SK-N-SH (cell line): ENCODE data around the gene NPC1. TPM values are rescaled to one million over a fixed set of nuclear protein-coding genes. Genes with fewer than 3 reads are reported as not detected.

ENCODE experiments used
- CTCF ChIA-PET: fragments of 300-600, 350-600 bp; formaldehyde crosslinking; extraction: SDS; loops from one replicate; lab custom pipeline; 2021; lab: Yijun Ruan, JAX
- POLR2A ChIA-PET: fragments of 350-600 bp; sonication (Branson Sonifier 250); formaldehyde crosslinking; extraction: SDS; loops from one replicate; lab custom pipeline; 2020; ENCODE audit warnings: antibody characterized with exemption, inconsistent platforms; lab: Yijun Ruan, JAX
- DNase-seq: peaks from one replicate; pipeline ENCODE4 v3.0.0; 2012
- H2AFZ ChIP-seq: fragments of 200-600 bp; sonication (generic); 2 replicates; pipeline ENCODE4 v1.8.1; 2016; ENCODE audit warnings: antibody characterized with exemption, mild to moderate bottlenecking, low read depth
- H3F3A ChIP-seq: fragments of 200-600 bp; sonication (generic); replicated peaks from 2 replicates; pipeline ENCODE3; 2016; ENCODE audit warnings: antibody characterized with exemption, mild to moderate bottlenecking; ENCODE audit not compliant: insufficient read depth
- H3K27ac ChIP-seq, 2 experiments: fragments of 200-500 bp in 1 of 2; fragments of 200-600 bp in 1 of 2; sonication (Bioruptor generic) in 1 of 2; sonication (generic), shearing (Covaris generic) in 1 of 2; 2 replicates each; pipeline versions ENCODE4 v1.5.1 to v1.6.1; 2014 to 2016; ENCODE audit warnings: low read depth in 2 of 2, inconsistent platforms in 1 of 2, low read length in 1 of 2, mild to moderate bottlenecking in 1 of 2, mixed read lengths in 1 of 2
- H3K27me3 ChIP-seq: fragments of 200-600 bp; sonication (generic), shearing (Covaris generic); 2 replicates; pipeline ENCODE4 v1.6.1; 2016; ENCODE audit warnings: mixed run types; ENCODE audit not compliant: insufficient read depth
- H3K36me3 ChIP-seq, 2 experiments: fragments of 200-500 bp in 1 of 2; fragments of 200-600 bp in 1 of 2; sonication (Bioruptor generic) in 1 of 2; sonication (generic) in 1 of 2; replicated peaks in 1 of 2; 2 replicates each; pipeline versions ENCODE3 to v1.5.1; 2014 to 2016; ENCODE audit warnings: low read length in 1 of 2, mild to moderate bottlenecking in 1 of 2; ENCODE audit not compliant: insufficient read depth in 2 of 2, control insufficient read depth in 1 of 2
- H3K4me1 ChIP-seq, 2 experiments: fragments of 200-500 bp in 1 of 2; fragments of 200-600 bp in 1 of 2; sonication (Bioruptor generic) in 1 of 2; sonication (generic), shearing (Covaris generic) in 1 of 2; 2 replicates each; pipeline versions ENCODE4 v1.5.1 to v1.6.1; 2014 to 2016; ENCODE audit warnings: low read depth in 1 of 2, low read length in 1 of 2, mixed run types in 1 of 2; ENCODE audit not compliant: insufficient read depth in 2 of 2, control insufficient read depth in 1 of 2
- H3K4me2 ChIP-seq: fragments of 200-600 bp; sonication (generic), shearing (Covaris generic); 2 replicates; pipeline ENCODE4 v1.6.1; 2017; ENCODE audit warnings: mixed run types
- H3K4me3 ChIP-seq, 2 experiments: fragments of 200-500 bp in 1 of 2; fragments of 200-600 bp in 1 of 2; sonication (Bioruptor generic) in 1 of 2; sonication (generic), shearing (Covaris generic) in 1 of 2; 2 replicates each; pipeline versions ENCODE4 v1.5.1 to v1.8.1; 2014 to 2016; ENCODE audit warnings: low read depth in 2 of 2, inconsistent platforms in 1 of 2, low read length in 1 of 2, mild to moderate bottlenecking in 1 of 2, mixed read lengths in 1 of 2, moderate library complexity in 1 of 2
- H3K79me2 ChIP-seq: fragments of 200-600 bp; sonication (generic); 2 replicates; pipeline ENCODE4 v1.8.1; 2017; ENCODE audit warnings: mild to moderate bottlenecking; ENCODE audit not compliant: insufficient read depth
- H3K9ac ChIP-seq: fragments of 200-600 bp; sonication (generic); 2 replicates; pipeline ENCODE4 v1.6.1; 2017; ENCODE audit warnings: mixed run types
- H3K9me2 ChIP-seq: fragments of 200-600 bp; sonication (generic); 2 replicates; pipeline ENCODE4 v1.6.1; 2017; ENCODE audit warnings: mixed run types
- H3K9me3 ChIP-seq: fragments of 200-600 bp; sonication (generic); 2 replicates; pipeline ENCODE4 v1.6.1; 2017; ENCODE audit warnings: mixed run types, mild to moderate bottlenecking, moderate library complexity
- H4K20me1 ChIP-seq: fragments of 200-600 bp; sonication (generic); 2 replicates; pipeline ENCODE4 v1.6.1; 2017; ENCODE audit warnings: mild to moderate bottlenecking, mixed run types; ENCODE audit not compliant: insufficient read depth
- CHD2 ChIP-seq: fragments of 150-350 bp; IDR thresholded peaks from 2 replicates; pipeline ENCODE4 v1.6.1; 2018; ENCODE audit warnings: low read length; ENCODE audit not compliant: partially characterized antibody
- ELF1 ChIP-seq: IDR thresholded peaks from 2 replicates; pipeline ENCODE4 v1.4.0; 2012
- EP300 ChIP-seq, 2 experiments: IDR thresholded peaks; 2 replicates each; pipeline versions ENCODE4 v1.4.0 to v1.6.1; 2012; ENCODE audit warnings: borderline replicate concordance in 1 of 2, low read depth in 1 of 2, low read length in 1 of 2
- FOSL2 ChIP-seq: IDR thresholded peaks from 2 replicates; pipeline ENCODE4 v1.4.0; 2012; ENCODE audit warnings: low read depth, mild to moderate bottlenecking, moderate library complexity, borderline replicate concordance
- FOXJ3 ChIP-seq: sonication (generic); formaldehyde crosslinking; IDR thresholded peaks from 2 replicates; pipeline ENCODE4 v1.5.1; 2020; ENCODE audit warnings: mild to moderate bottlenecking, missing genetic modification reagents
- GABPA ChIP-seq: IDR thresholded peaks from 2 replicates; pipeline ENCODE4 v1.4.0; 2012; ENCODE audit warnings: low read depth, mild to moderate bottlenecking
- GATA2 ChIP-seq: sonication (generic); formaldehyde crosslinking; IDR thresholded peaks from 2 replicates; pipeline ENCODE4 v1.5.0; 2020; ENCODE audit warnings: mild to moderate bottlenecking, missing genetic modification reagents
- IRF3 ChIP-seq: fragments of 150-350 bp; IDR thresholded peaks from 2 replicates; pipeline ENCODE4 v1.6.1; 2016; ENCODE audit warnings: mild to moderate bottlenecking, low read depth, low read length
- JUND ChIP-seq: IDR thresholded peaks from 2 replicates; pipeline ENCODE4 v1.4.0; 2012
- NRF1 ChIP-seq: IDR thresholded peaks from 2 replicates; pipeline ENCODE4 v1.6.1; 2012; ENCODE audit warnings: low read depth, mild to moderate bottlenecking, low read length
- POLR2AphosphoS5 ChIP-seq: IDR thresholded peaks from 2 replicates; pipeline ENCODE4 v1.6.1; 2012; ENCODE audit warnings: low read depth, low read length
- RCOR1 ChIP-seq: fragments of 150-350 bp; IDR thresholded peaks from 2 replicates; pipeline ENCODE4 v1.6.1; 2017; ENCODE audit warnings: antibody characterized with exemption, low read length
- SIN3A ChIP-seq: IDR thresholded peaks from 2 replicates; pipeline ENCODE4 v1.6.1; 2012; ENCODE audit warnings: low read depth, mild to moderate bottlenecking, low read length, moderate library complexity, borderline replicate concordance
- TAF1 ChIP-seq: IDR thresholded peaks from 2 replicates; pipeline ENCODE4 v1.6.1; 2012; ENCODE audit warnings: low read depth, mild to moderate bottlenecking, low read length, moderate library complexity, borderline replicate concordance
- USF2 ChIP-seq: fragments of 150-350 bp; IDR thresholded peaks from 2 replicates; pipeline ENCODE4 v1.6.1; 2017; ENCODE audit warnings: antibody characterized with exemption, low read length, low read depth, borderline replicate concordance
- WGBS: methylation state at CpG from one replicate; pipeline ENCODE4 v1.1.6; 2017; ENCODE audit warnings: low lambda C conversion rate; 5-methylcytosine and 5-hydroxymethylcytosine counted together
- polyA plus RNA-seq, 3 experiments: library from polyadenylated mRNA; depleted of rRNA; stranded (reverse); fragments of >200 nt; gene quantifications; 2 replicates each; pipeline ENCODE4 v1.2.3, GENCODE V29; 2012
- TF ChIP-seq, protein P1 (sequence below): fragments of 200-600 bp; sonication (generic); IDR thresholded peaks from 2 replicates; pipeline ENCODE4 v1.6.1; 2017; ENCODE audit warnings: antibody characterized with exemption, mild to moderate bottlenecking, moderate library complexity
- TF ChIP-seq, protein P2 (sequence below): IDR thresholded peaks from 2 replicates; pipeline ENCODE4 v1.6.1; 2012; ENCODE audit warnings: mild to moderate bottlenecking, low read depth, low read length, moderate library complexity

Gene NPC1
- polyA plus RNA-seq, 1 of the 3 experiments (the other 2 are of a cell fraction) = 23.9 TPM

- TF ChIP-seq, protein P1, sequence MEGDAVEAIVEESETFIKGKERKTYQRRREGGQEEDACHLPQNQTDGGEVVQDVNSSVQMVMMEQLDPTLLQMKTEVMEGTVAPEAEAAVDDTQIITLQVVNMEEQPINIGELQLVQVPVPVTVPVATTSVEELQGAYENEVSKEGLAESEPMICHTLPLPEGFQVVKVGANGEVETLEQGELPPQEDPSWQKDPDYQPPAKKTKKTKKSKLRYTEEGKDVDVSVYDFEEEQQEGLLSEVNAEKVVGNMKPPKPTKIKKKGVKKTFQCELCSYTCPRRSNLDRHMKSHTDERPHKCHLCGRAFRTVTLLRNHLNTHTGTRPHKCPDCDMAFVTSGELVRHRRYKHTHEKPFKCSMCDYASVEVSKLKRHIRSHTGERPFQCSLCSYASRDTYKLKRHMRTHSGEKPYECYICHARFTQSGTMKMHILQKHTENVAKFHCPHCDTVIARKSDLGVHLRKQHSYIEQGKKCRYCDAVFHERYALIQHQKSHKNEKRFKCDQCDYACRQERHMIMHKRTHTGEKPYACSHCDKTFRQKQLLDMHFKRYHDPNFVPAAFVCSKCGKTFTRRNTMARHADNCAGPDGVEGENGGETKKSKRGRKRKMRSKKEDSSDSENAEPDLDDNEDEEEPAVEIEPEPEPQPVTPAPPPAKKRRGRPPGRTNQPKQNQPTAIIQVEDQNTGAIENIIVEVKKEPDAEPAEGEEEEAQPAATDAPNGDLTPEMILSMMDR = peak; percentile 28; the same call in 1 of the 2 replicates
- 0 out of 4 replicates have a peak, but pooled peaks of 1 of the 2 experiments have one; percentile 24 for TF ChIP-seq EP300 (IDR thresholded peaks at IDR 0.05; ENCODE audit: borderline replicate concordance in 1 of 2, low read depth in 1 of 2, low read length in 1 of 2)
- peak; percentile 73; the same call in 1 of the 2 replicates for TF ChIP-seq SIN3A
- TF ChIP-seq ELF1 = peak; percentile 87
- TF ChIP-seq TAF1 = peak; percentile 61; the same call in 1 of the 2 replicates
- TF ChIP-seq POLR2AphosphoS5 = peak; percentile 92
- no peak for TF ChIP-seq JUND
Observed at GRCh38 chr18:23503038-23503962, 83.0 kb downstream of the NPC1 start, which contains the start of gene RMC1 (continued).

GRCh38 chr18:23502516-23503037 lies 83.7 kb downstream of the NPC1 start:
- H3K36me3 ChIP-seq = peaks cover 0 to 9% of the 10 kb centered on the region in 2 experiments
- H3K9ac ChIP-seq = peak overlapping the region; percentile 77
- no peaks in the 10 kb centered on the region for H3K27me3 ChIP-seq
- TF ChIP-seq GABPA (no peak), FOSL2 (no peak), GATA2 (CRISPR knock-in tag) (no peak), EP300 (IDR thresholded peaks at IDR 0.05; ENCODE audit: borderline replicate concordance in 1 of 2, low read depth in 1 of 2, low read length in 1 of 2) (no peak), JUND (no peak), RCOR1 (no peak), CHD2 (no peak), FOXJ3 (no peak), ELF1 (no peak), USF2 (no peak), NRF1 (no peak), IRF3 (no peak)
- TF ChIP-seq, protein P2, sequence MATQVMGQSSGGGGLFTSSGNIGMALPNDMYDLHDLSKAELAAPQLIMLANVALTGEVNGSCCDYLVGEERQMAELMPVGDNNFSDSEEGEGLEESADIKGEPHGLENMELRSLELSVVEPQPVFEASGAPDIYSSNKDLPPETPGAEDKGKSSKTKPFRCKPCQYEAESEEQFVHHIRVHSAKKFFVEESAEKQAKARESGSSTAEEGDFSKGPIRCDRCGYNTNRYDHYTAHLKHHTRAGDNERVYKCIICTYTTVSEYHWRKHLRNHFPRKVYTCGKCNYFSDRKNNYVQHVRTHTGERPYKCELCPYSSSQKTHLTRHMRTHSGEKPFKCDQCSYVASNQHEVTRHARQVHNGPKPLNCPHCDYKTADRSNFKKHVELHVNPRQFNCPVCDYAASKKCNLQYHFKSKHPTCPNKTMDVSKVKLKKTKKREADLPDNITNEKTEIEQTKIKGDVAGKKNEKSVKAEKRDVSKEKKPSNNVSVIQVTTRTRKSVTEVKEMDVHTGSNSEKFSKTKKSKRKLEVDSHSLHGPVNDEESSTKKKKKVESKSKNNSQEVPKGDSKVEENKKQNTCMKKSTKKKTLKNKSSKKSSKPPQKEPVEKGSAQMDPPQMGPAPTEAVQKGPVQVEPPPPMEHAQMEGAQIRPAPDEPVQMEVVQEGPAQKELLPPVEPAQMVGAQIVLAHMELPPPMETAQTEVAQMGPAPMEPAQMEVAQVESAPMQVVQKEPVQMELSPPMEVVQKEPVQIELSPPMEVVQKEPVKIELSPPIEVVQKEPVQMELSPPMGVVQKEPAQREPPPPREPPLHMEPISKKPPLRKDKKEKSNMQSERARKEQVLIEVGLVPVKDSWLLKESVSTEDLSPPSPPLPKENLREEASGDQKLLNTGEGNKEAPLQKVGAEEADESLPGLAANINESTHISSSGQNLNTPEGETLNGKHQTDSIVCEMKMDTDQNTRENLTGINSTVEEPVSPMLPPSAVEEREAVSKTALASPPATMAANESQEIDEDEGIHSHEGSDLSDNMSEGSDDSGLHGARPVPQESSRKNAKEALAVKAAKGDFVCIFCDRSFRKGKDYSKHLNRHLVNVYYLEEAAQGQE = no peak
- ChIA-PET POLR2A (no interaction called here), CTCF (interaction anchor here (0.7 to 1.8 kb wide), 3 partner anchors 13 to 416 kb away, joined by 3 to 6 read pairs (median 4); no protein-coding TSS in a partner anchor)
- H4K20me1 ChIP-seq = 0 out of 2 replicates have a peak, but pooled peaks cover 8% of the 10 kb centered on the region
- H3K79me2 ChIP-seq = peaks cover 35% of the 10 kb centered on the region
- peak; percentile 34 for DNase-seq
- H3K4me2 ChIP-seq = peak overlapping the region; percentile 87
- peak overlapping the region; percentile 64 to 75 for H3K27ac ChIP-seq
- H3K9me2 ChIP-seq = no peaks in the 10 kb centered on the region
- peak overlapping the region; percentile 98 for H2AFZ ChIP-seq
- H3K4me1 ChIP-seq = peaks cover 8 to 16% of the 10 kb centered on the region in 2 experiments; a peak in 1 of 4 replicates
- 8% methylated on average over 6 of the region's 6 CpGs for WGBS
- peak overlapping the region; percentile 91 to 96 for H3K4me3 ChIP-seq
- H3F3A ChIP-seq = peaks cover 5% of the 10 kb centered on the region
- no peaks in the 10 kb centered on the region for H3K9me3 ChIP-seq
